ENCODE results near the gene RANBP3. TPM values are rescaled to one million over a fixed set of nuclear protein-coding genes. Genes with fewer than 3 reads are reported as not detected.
"Not testable (repeated sequence)": the region's sequence is repeated elsewhere in the genome, so short reads cannot be mapped to it uniquely, and the experiment has no call there.

RANBP3 gene
- total and polyA plus RNA-seq, 8 donors: 64.6 to 91.9 (median 77.1) TPM

DNA sequence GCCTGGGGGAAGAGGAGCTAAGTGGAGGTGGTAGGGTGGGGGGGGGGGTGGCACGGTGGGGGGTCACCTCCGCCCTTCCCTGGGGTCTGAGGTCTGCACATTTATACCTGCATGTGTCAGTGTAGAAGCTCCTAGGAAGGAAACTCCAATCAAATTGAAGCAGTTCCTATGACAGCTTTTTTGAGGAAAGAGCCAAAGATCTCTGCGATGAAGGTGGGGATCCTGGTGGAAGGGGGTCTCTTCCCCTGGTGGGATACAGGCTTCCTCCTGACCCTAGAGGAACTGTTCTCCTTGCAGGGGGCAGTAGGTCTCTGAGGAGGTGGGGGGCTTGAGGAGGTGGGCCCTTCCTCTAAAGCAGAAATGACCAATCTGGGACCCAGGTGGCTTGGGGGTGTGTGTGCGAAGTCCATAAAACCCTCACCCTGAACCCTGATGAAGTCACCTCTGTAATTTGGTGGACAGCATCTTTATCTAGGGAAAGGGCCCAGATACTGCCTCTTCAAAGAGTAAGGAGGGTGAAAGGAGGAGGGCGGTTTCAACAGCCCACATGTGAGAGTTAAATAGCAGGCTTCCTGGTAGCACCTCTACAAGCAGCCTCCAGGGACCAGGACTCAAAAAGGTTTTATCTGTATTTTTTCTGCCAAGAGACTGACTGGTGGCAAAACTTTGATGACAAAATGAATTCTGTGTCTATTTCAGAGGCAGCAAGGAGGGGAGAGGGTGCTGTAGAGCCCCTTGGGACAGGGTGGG, 12.9 kb downstream of the RANBP3 start:
- H3K4me1 ChIP-seq: peaks cover 73 to 98% of the 10 kb centered on the region in 2 donors
- H3K36me3 ChIP-seq: peaks cover 0 to 4% of the 10 kb centered on the region in 2 donors
- TF ChIP-seq, protein P1, sequence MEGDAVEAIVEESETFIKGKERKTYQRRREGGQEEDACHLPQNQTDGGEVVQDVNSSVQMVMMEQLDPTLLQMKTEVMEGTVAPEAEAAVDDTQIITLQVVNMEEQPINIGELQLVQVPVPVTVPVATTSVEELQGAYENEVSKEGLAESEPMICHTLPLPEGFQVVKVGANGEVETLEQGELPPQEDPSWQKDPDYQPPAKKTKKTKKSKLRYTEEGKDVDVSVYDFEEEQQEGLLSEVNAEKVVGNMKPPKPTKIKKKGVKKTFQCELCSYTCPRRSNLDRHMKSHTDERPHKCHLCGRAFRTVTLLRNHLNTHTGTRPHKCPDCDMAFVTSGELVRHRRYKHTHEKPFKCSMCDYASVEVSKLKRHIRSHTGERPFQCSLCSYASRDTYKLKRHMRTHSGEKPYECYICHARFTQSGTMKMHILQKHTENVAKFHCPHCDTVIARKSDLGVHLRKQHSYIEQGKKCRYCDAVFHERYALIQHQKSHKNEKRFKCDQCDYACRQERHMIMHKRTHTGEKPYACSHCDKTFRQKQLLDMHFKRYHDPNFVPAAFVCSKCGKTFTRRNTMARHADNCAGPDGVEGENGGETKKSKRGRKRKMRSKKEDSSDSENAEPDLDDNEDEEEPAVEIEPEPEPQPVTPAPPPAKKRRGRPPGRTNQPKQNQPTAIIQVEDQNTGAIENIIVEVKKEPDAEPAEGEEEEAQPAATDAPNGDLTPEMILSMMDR (IDR thresholded peaks at IDR 0.05): no peak
- H3K9me3 ChIP-seq: no peaks in the 10 kb centered on the region
- DNase-seq (no peak), ATAC-seq (no peak)
- no peaks in the 10 kb centered on the region for H3K27me3 ChIP-seq
- peak overlapping the region in 1 of 2 donors; percentile 13 for H3K27ac ChIP-seq
- H3K4me3 ChIP-seq: no peak overlapping the region
- intact Hi-C loops (cut with DNase I): no loop called here

DNA sequence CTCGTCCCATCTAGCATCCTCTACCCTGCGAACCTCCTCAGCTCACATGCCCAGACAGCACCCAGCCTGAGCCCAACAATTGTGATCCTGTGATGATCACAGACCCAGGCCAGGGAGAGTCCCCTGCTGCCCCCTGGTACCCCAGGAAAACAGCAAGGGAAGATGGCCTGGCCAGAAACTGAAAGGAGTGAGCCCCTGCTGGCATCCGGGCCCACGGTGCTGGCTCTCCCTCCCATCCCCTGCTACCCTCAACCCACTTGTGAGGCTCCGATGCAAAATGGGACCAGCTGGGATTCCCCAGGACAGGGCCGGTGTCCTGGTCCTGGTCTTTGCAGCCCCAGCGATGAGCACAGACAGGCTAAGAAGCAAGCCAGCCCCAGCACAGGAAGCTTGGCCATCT, 14.1 kb downstream of the RANBP3 start:
- peak overlapping the region in 1 of 2 donors; percentile 80 for H3K27ac ChIP-seq
- intact Hi-C loops (cut with DNase I): no loop called here

DNA sequence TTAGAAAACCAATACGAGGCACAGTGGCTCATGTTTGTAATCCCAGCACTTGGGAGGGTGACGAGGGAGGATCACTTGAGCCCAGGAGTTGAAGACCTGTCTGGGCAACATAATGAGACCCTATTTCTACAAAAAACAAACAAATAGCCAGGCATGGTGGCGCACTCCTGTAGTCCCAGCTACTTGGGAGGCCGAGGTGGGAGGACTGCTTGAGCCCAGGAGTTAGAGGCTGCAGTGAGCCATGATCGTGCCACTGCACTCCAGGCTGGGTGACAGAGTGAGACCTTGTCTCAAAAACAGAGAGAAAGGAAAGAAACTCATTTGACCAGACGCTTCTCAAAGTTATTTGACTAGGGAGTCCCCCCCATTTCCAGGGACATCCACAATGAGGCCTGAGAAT, 14.7 kb downstream of the RANBP3 start:
- H3K4me3 ChIP-seq; H3K9me3 ChIP-seq; ATAC-seq; H3K36me3 ChIP-seq; intact Hi-C loops (cut with DNase I); H3K27me3 ChIP-seq; DNase-seq: not testable (repeated sequence)
- peaks cover 58 to 98% of the 10 kb centered on the region in 2 donors for H3K4me1 ChIP-seq
- H3K27ac ChIP-seq: peak overlapping the region; percentile 80 to 86

More for the DNA sequence above, 14.1 kb downstream of the RANBP3 start:
- TF ChIP-seq, protein P1 (IDR thresholded peaks at IDR 0.05): no peak
- no peaks in the 10 kb centered on the region for H3K9me3 ChIP-seq
- peaks cover 64 to 98% of the 10 kb centered on the region in 2 donors for H3K4me1 ChIP-seq
- ATAC-seq (no peak), DNase-seq (no peak)
- H3K27me3 ChIP-seq: no peaks in the 10 kb centered on the region
- H3K36me3 ChIP-seq: peaks cover 0 to 4% of the 10 kb centered on the region in 2 donors
- no peak overlapping the region for H3K4me3 ChIP-seq

DNA sequence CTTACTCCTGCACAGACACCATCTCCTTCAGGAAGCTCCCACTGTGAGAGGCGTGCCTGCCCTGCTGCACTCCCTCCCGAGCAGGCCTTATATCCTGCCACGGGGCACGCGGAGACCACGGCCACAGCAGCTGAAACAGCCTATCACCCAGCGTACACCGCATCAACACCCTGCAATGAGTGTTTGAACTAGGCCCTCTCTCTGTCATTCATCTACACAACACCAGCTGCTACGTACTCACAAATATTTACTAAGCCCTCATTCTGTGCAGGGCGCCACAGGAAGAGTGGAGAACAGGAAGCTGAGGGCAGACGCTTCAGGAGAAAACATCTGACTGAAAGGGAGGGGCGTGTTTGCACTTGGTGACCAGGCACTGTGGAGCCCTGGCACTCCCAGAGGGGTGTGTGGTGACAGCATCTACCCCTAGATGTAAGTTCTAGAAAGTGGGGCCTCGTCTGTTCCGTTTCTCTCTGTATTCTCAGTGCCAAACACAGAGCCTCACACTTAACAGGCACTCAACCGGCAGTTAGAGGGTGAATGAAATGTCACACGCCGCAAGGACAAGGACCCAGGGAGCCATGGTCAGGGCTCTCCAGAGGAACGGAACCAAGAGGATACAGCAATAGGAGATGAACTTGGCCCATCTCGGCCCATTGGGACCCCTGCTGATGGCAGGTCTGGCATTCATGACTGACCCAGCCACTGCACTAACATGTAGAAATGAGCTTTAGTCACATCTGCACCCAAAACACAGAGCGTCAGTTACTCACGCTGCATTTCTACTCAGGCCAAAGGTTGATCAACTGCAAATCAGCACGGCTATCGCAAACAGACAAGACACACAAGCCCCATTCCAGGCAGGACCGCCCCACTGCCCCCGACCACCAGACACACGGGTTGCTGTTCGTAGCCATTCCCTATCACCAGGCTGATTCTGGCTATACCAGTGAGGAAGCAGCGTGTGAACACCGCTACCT, 15.7 kb downstream of the RANBP3 start:
- H3K4me1 ChIP-seq: peaks cover 48 to 89% of the 10 kb centered on the region in 2 donors
- no peaks in the 10 kb centered on the region for H3K27me3 ChIP-seq
- H3K27ac ChIP-seq: peak overlapping the region; percentile 80 to 86
- peaks cover 0 to 5% of the 10 kb centered on the region in 2 donors for H3K36me3 ChIP-seq
- TF ChIP-seq, protein P1 (IDR thresholded peaks at IDR 0.05): no peak
- no peak overlapping the region for H3K4me3 ChIP-seq
- H3K9me3 ChIP-seq: no peaks in the 10 kb centered on the region
- ATAC-seq (peak; percentile 85), DNase-seq (peak in 2 of 4 donors; percentile 81 to 86)
- intact Hi-C loops (cut with DNase I): no loop called here

DNA sequence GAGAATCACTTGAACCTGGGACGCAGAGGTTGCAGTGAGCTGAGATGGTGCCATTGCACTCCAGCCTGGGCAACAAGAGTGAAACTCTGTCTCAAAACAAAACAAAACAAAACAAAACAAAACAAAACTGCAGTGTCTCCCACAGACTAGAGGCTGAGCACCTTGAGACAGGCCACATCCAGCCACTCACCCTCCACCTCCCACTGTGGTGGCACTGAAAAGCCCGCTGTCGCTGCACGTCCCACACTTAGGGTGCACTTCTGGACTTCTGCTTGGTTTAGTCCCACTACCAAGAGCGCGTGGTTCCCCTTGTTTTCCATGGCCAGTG, 16.3 kb downstream of the RANBP3 start:
- peak; percentile 5 for ATAC-seq
- H3K27me3 ChIP-seq; DNase-seq; intact Hi-C loops (cut with DNase I); H3K9me3 ChIP-seq; H3K4me3 ChIP-seq: not testable (repeated sequence)
- Histone ChIP-seq H3K36me3 (peaks cover 0 to 11% of the 10 kb centered on the region in 2 donors), H3K4me1 (peaks cover 41 to 86% of the 10 kb centered on the region in 2 donors), H3K27ac (peak overlapping the region; percentile 80 to 86)
